ENCODE results near the gene OR14I1.

DNA sequence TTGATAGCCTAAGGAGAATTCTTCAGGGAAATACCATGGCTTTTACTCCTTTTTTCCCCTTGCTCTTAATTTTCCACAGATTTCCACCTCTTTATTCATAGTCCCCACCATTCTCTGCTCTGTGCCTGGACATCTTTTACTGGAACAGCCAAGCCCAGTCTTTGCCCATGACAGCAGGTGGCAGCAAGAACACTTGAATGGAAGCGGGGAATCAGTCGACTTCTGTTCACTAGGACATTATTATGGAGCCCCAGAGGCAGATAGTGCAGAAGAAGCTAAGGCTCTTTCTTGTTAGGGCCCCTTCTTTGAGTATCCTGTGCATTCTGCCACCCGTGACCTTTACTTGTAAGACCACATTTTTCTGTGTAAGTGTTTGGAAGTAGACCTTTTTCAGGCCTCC is 6.3 kb downstream of the OR14I1 start:
- TF ChIP-seq, protein P1, sequence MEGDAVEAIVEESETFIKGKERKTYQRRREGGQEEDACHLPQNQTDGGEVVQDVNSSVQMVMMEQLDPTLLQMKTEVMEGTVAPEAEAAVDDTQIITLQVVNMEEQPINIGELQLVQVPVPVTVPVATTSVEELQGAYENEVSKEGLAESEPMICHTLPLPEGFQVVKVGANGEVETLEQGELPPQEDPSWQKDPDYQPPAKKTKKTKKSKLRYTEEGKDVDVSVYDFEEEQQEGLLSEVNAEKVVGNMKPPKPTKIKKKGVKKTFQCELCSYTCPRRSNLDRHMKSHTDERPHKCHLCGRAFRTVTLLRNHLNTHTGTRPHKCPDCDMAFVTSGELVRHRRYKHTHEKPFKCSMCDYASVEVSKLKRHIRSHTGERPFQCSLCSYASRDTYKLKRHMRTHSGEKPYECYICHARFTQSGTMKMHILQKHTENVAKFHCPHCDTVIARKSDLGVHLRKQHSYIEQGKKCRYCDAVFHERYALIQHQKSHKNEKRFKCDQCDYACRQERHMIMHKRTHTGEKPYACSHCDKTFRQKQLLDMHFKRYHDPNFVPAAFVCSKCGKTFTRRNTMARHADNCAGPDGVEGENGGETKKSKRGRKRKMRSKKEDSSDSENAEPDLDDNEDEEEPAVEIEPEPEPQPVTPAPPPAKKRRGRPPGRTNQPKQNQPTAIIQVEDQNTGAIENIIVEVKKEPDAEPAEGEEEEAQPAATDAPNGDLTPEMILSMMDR (conservative IDR thresholded peaks at IDR 0.05 in 1 of 2, IDR thresholded peaks at IDR 0.05 in 1 of 2; ENCODE audit: extremely low read depth in 1 of 2, insufficient read depth in 1 of 2, low read depth in 1 of 2, low read length in 2 of 2), result peak in 1 of 2 donors; percentile 5
- TF ChIP-seq EZH2 (IDR thresholded peaks at IDR 0.05; ENCODE audit: borderline replicate concordance, low read length), result no peak
